ENCODE results near the gene KRTAP5-2. TPM values are rescaled to one million over a fixed set of nuclear protein-coding genes. Genes with fewer than 3 reads are reported as not detected.

Gene KRTAP5-2
- total RNA-seq, 4 donors from 2014 or later: not detected

DNA sequence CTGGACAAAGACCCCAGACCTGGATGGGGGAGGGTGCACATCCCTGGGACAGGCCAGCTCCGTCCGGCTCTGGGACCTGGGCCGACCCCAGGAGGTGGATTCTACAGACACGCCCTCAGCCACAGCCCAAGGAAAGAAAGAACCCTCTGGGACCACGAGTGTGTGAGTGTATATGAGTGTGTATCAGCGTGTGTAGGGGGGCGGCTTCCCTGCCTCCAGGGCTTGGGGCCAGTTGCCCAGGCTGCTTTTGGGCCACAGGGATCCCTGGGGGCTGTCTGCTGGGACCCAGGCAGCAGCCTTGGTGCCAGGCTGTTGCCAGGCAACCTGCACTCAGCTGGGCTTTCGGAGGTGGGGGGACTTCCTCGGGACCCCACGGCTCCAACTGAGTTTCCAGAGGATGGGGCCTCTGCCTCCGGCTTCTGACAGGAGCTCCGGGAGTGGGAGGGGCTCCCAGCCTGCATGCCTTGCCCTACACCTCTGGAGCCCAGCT, 34.9 kb downstream of the KRTAP5-2 start:
- TF ChIP-seq, protein P1, sequence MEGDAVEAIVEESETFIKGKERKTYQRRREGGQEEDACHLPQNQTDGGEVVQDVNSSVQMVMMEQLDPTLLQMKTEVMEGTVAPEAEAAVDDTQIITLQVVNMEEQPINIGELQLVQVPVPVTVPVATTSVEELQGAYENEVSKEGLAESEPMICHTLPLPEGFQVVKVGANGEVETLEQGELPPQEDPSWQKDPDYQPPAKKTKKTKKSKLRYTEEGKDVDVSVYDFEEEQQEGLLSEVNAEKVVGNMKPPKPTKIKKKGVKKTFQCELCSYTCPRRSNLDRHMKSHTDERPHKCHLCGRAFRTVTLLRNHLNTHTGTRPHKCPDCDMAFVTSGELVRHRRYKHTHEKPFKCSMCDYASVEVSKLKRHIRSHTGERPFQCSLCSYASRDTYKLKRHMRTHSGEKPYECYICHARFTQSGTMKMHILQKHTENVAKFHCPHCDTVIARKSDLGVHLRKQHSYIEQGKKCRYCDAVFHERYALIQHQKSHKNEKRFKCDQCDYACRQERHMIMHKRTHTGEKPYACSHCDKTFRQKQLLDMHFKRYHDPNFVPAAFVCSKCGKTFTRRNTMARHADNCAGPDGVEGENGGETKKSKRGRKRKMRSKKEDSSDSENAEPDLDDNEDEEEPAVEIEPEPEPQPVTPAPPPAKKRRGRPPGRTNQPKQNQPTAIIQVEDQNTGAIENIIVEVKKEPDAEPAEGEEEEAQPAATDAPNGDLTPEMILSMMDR (IDR thresholded peaks at IDR 0.05): no peak
- no peak for ATAC-seq (ENCODE audit: low FRiP score)
- no peak for DNase-seq (ENCODE audit: low spot score)

DNA sequence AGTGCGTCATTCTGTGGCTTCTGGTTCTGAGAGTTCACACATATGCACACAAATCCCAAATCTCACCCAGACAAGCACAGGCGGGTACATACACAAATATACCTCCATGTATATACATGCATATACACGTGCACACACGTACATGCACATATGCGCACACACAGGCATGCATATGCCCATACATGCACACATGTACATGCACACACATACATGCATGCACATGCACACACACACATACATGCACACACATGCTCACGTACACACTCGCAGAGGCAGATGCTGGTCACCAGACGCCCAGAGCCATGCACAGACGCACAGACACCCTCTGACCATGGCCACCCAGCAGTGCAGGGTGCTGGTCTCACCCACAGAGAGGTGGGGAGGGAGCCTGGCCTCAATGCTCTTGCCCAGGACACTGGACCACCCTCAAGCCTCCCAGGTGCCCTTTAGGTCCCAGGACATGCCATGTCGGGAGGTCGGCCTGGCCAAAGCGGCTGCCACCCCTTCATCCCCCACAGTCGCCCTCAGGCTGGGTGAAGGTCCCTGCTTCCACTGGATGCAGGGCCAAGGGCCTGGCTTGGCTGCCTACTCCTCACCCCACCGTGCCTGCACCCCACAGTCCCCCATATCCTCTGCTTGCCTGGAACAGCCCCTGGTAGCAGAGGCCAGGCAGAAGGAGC, 35.5 kb downstream of the KRTAP5-2 start:
- no peak for ATAC-seq (ENCODE audit: low FRiP score)
- DNase-seq (ENCODE audit: low spot score): no peak
- TF ChIP-seq, protein P1 (IDR thresholded peaks at IDR 0.05): no peak

DNA sequence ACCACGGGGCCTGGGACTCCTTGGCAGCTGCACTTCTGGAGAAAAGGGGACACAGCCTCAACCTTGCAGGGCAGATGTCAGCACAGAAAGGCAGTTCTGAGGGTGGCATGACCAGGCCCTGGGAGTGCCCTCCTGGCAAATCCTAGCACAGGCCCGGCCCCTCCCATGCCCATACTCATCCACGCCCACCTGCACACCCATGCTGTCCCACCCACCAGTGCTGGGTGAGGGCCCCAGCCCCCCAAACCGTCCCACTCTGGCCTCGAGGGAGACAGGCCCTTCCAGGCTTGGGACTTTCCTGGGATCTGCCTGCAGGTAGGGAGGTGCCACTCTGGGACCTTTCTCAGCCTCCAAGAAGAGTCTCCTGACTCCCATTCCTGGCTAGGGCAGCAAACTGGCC, 36.1 kb downstream of the KRTAP5-2 start:
- DNase-seq (ENCODE audit: low spot score) (no peak), ATAC-seq (ENCODE audit: low FRiP score) (no peak)
- TF ChIP-seq, protein P1 (IDR thresholded peaks at IDR 0.05): no peak

DNA sequence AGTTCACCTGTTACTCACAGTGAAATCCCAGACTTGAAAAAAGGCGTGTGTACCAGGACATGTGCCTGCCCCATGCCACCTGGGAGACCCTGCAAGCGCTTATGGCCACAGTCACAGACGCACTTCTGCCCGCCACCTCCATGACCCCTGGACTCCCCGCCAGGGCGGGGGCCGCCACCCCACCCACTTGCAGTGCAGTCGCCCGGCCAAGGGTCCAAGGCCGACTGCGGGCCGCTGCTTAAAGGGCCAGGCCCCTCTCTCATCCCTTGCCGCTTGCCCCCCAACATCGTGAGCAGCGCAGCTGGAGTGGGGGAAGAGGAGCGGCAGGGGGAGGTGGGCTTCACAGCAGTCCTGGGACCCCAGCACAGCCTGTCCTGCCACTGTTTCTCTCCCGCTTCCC, 36.8 kb downstream of the KRTAP5-2 start:
- DNase-seq (ENCODE audit: low spot score): no peak
- ATAC-seq (ENCODE audit: low FRiP score): no peak
- TF ChIP-seq, protein P1 (IDR thresholded peaks at IDR 0.05): no peak

DNA sequence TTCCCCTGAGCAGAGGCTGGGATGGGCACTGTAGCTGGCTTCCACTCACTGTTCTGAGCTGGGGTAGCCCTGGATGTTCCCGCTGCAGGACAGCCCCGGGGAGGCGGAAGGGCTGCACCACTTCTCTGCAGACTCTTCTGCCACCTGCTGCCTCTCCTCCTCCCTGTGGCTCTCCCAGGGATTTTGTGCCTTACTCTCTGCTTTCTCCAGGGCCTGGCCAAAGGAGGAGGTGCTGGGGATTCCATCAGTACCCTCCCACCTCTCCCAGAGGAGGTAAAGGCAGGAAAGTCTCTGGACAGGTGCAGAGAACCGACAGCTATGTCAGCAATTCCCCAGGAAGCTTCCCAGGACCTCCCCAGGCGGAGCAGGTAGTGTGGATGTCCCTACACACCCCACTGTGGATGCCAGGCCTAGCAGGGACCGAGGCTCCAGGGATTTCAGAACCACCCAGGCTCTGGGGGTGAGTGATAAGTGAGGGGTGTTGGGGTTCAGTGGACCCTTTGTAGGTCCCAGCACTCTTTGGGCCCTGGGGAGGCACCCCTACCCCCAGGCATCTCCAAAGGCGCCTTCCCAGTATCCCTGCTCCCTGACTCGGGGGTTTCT, 37.3 kb downstream of the KRTAP5-2 start:
- ATAC-seq (ENCODE audit: low FRiP score): no peak
- no peak for DNase-seq (ENCODE audit: low spot score)
- TF ChIP-seq, protein P1 (IDR thresholded peaks at IDR 0.05): no peak

DNA sequence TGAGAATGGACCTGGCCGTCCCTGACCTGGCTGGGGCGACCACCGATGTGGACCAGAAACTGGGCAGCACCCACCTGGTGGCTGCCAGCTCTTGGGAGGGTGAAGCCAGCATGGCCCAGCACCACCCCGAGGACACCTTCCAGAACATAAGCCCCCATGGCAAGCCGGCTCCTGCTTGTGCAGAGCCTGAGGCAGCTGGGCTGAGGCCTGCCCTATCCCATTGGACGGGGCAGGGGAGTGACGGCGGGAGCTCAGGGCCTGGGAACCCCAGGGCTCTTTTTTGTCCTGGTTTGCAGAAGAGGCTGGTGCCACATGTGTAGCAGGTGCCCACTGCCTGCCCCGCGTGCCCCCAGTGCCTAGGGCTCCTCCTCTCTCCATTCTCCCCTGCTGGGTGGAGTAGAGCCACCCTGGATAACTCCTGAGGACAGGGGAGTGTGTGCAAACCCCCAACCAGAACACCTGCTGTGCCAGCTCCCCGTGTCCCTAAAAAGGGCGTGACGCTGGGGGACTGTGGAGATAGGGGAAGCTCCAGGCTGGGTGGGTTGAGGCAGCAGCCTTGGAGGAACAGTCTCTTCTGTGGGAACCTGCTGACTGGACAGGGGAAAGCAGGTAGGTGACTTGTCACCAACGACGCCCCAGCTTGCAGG, 38.0 kb downstream of the KRTAP5-2 start:
- no peak for ATAC-seq (ENCODE audit: low FRiP score)
- no peak for DNase-seq (ENCODE audit: low spot score)
- TF ChIP-seq, protein P1 (IDR thresholded peaks at IDR 0.05): no peak
